HAP-1 (cell line): ENCODE measurements around the gene HELQ.
"Not testable (repeated sequence)": the region's sequence is repeated elsewhere in the genome, so short reads cannot be mapped to it uniquely, and the experiment has no call there.

ENCODE experiments used
- DNase-seq, 2 experiments: peaks; one replicate each; pipeline ENCODE4 v3.0.0-alpha.2; 2016 to 2020; ENCODE audit warnings: low spot score in 2 of 2
- H3K27me3 ChIP-seq: fragments of 250-450 bp; sonication (Bioruptor Pico); 2 replicates; pipeline ENCODE4 v1.5.1; 2020; ENCODE audit warnings: low read depth, mild to moderate bottlenecking, moderate library complexity
- H3K36me3 ChIP-seq: fragments of 250-450 bp; sonication (Bioruptor Pico); replicated peaks from 2 replicates; pipeline ENCODE4 v1.5.1; 2020; ENCODE audit warnings: mild to moderate bottlenecking
- H3K4me1 ChIP-seq: fragments of 250-450 bp; sonication (Bioruptor Pico); 2 replicates; pipeline ENCODE4 v1.5.1; 2020; ENCODE audit warnings: mild to moderate bottlenecking
- H3K4me3 ChIP-seq: fragments of 250-450 bp; sonication (Bioruptor Pico); 2 replicates; pipeline ENCODE4 v1.5.1; 2020; ENCODE audit warnings: mild to moderate bottlenecking, moderate library complexity
- H3K9me3 ChIP-seq: fragments of 250-450 bp; sonication (Bioruptor Pico); 2 replicates; pipeline ENCODE4 v1.5.1; 2020; ENCODE audit warnings: mild to moderate bottlenecking, moderate library complexity
- in situ Hi-C: fragments of 300-500 bp; cut with MboI; formaldehyde crosslinking; loops from 3 replicates; pipeline ENCODE4 v1.14.3; 2020; ENCODE audit warnings: low sequenced_read_pairs, inconsistent platforms, mixed read lengths

Gene HELQ

DNA sequence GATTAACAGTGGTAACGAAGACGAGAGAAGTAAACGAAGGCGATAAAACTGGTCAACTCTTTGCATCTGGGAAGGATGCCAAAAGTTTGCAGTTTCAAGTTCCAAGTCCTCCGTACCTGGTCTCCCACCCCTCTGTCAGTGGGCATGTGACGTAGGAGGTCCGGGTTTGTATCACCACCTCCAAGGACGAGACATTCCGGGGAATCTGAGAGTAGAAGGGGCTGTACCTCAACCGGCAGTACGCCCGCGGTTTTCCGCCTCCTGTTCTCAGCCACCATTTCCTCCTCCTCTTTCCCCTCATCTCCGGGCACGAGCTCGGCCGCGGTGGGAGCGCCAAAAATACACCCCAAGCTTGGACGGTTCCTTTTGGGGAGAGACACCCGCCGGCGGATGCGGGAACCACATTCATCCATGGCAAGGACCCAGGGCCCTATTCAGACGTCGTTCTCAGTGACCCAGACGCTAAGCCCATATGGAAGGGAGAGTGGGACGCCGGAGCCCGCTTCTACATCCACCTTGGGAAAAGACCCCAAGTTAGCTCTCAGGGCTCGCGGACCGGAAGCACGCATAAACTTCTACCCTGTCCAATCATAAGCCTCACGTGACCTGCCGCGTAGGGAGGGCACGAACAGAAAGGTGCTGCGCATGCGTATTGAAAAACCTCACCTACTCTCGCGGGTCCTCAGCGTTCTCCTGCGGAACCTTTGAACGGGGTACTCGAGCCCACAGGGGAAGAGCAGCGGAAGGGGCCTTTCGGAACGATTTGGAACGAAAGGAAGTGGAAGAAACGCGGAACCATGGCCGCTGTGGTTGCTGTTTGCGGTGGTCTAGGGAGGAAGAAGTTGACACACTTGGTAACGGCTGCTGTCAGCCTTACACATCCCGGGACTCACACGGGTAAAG lies at the start of gene HELQ, which contains the start of gene MRPS18C:
HELQ (minus strand) TSS at position 543 of the 903 bp plus-strand sequence; CDS start at position 413, 130 bp downstream.
MRPS18C (plus strand) TSS at position 778 of the 903 bp plus-strand sequence; CDS start at position 798, 20 bp downstream.
- no peaks in the 10 kb centered on the region for H3K27me3 ChIP-seq
- DNase-seq = peak; percentile 98 to 100
- no peaks in the 10 kb centered on the region for H3K9me3 ChIP-seq
- peaks cover 37% of the 10 kb centered on the region for H3K36me3 ChIP-seq
- in situ Hi-C loops = no loop called here
- H3K4me1 ChIP-seq = peaks cover 6% of the 10 kb centered on the region
- H3K4me3 ChIP-seq = peak within 1 kb of the TSS; percentile 76

- Histone ChIP-seq H3K9me3 (no peaks in the 10 kb centered on the region), H3K27me3 (no peaks in the 10 kb centered on the region), H3K4me1 (no peaks in the 10 kb centered on the region), H3K36me3 (no peaks in the 10 kb centered on the region), H3K4me3 (no peak overlapping the region)
- in situ Hi-C loops = no loop called here
- no peak for DNase-seq
Observed at GRCh38 chr4:83504996-83505395, 49.4 kb upstream of the HELQ start.

DNA sequence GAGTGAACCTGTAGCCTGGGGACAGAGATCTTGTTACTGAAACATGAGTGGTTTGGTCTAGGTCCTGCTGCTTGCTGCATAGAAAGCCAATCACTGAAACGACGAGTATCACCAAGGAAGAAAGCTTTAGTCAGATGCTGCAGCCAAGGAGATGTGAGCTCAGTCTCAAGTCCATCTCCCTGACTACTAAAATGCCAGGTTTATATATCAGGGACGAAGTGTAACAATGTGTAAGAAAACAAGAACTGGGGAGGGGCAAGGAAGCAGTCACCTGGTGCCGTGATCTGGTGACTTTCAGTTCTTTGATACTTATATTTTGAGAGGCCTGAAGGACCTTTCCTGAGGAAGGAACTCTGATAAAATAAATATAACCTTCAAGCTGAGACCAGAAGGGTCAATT lies 48.9 kb upstream of the HELQ start:
- in situ Hi-C loops = no loop called here
- no peaks in the 10 kb centered on the region for H3K4me1 ChIP-seq
- H3K36me3 ChIP-seq = no peaks in the 10 kb centered on the region
- no peak overlapping the region for H3K4me3 ChIP-seq
- no peaks in the 10 kb centered on the region for H3K27me3 ChIP-seq
- H3K9me3 ChIP-seq = no peaks in the 10 kb centered on the region
- DNase-seq = no peak

GRCh38 chr4:83503974-83504373 lies 48.4 kb upstream of the HELQ start:
- Histone ChIP-seq H3K36me3 (no peaks in the 10 kb centered on the region), H3K27me3 (no peaks in the 10 kb centered on the region), H3K4me3 (no peak overlapping the region), H3K4me1 (no peaks in the 10 kb centered on the region), H3K9me3 (no peaks in the 10 kb centered on the region)
- no peak for DNase-seq
- in situ Hi-C loops = no loop called here

GRCh38 chr4:83501671-83502070 lies 46.0 kb upstream of the HELQ start:
- in situ Hi-C loops, DNase-seq, H3K4me1 ChIP-seq, H3K36me3 ChIP-seq, H3K27me3 ChIP-seq, H3K9me3 ChIP-seq, H3K4me3 ChIP-seq: not testable (repeated sequence)

DNA sequence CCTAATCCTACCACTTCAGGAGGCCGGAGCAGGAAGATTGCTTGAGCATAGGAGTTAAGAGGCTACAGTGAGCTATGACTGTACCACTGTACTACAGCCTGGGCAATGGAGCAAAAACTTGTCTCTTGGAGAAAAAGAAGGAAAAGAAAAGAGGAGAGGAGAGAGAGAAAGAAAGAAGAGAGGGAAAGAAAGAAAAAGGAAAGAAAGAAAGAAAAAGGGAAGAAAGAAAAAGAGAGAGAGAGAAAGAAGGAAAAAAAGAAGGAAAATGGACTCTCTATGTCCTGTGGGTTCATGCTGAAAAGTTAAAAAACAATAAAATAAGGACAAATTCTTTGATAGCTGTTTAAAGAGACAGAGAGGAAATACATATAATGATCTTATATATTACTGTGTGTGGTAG lies 42.6 kb upstream of the HELQ start:
- Histone ChIP-seq H3K4me3 (no peak overlapping the region), H3K27me3 (no peaks in the 10 kb centered on the region), H3K9me3 (no peaks in the 10 kb centered on the region), H3K36me3 (no peaks in the 10 kb centered on the region), H3K4me1 (no peaks in the 10 kb centered on the region)
- in situ Hi-C loops = no loop called here
- no peak for DNase-seq

DNA sequence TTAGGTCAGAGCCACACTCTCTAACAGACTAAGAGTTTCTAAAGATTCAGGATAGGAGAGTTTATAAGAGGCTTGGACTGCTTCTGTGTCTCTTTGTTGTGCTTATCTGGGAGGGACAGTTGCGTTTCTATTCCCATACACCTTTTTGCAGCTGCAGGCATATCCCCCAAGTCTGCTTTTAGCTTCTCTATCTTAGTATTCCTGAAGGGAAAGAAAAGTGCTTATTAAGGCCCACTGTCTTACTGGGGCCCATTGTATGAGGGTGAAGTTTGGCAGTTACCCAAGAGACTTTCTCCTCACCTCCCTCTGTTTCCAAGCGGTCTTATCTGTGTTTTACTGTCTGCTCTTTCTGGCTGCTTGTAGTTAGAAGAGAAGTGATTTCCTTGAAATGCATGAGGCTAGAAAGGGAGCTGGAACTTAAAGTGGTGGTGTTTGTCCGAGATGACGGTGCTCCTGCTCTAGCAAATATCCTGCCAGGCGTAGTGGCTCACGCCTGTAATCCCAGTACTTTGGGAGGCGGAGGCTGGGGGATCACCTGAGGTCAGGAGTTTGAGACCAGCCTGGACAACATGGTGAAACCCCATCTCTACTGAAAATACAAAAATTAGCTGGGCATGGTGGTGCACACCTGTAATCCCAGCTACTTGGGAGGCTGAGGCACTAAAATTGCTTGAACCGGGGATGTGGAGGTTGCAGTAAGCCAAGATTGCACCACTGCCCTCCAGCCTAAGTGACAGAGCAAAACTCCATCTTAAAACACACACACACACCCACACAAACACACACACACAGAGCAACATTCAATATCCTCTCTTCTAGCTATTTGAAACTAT lies 40.7 kb upstream of the HELQ start:
- H3K9me3 ChIP-seq, in situ Hi-C loops, H3K4me1 ChIP-seq, H3K27me3 ChIP-seq, H3K36me3 ChIP-seq, H3K4me3 ChIP-seq, DNase-seq: not testable (repeated sequence)

- in situ Hi-C loops = no loop called here
- H3K4me3 ChIP-seq = no peak overlapping the region
- no peaks in the 10 kb centered on the region for H3K36me3 ChIP-seq
- H3K9me3 ChIP-seq = no peaks in the 10 kb centered on the region
- H3K4me1 ChIP-seq = peaks cover 23% of the 10 kb centered on the region
- DNase-seq = peak; percentile 57 to 80
- H3K27me3 ChIP-seq = no peaks in the 10 kb centered on the region
Observed at GRCh38 chr4:83490876-83491450, 35.3 kb upstream of the HELQ start.

GRCh38 chr4:83489711-83490326 lies 34.2 kb upstream of the HELQ start:
- H3K4me1 ChIP-seq = peaks cover 29% of the 10 kb centered on the region
- no peak for DNase-seq
- H3K4me3 ChIP-seq = no peak overlapping the region
- no peaks in the 10 kb centered on the region for H3K36me3 ChIP-seq
- in situ Hi-C loops = no loop called here
- no peaks in the 10 kb centered on the region for H3K9me3 ChIP-seq
- no peaks in the 10 kb centered on the region for H3K27me3 ChIP-seq

- Histone ChIP-seq H3K9me3 (no peaks in the 10 kb centered on the region), H3K36me3 (no peaks in the 10 kb centered on the region), H3K4me1 (peaks cover 37% of the 10 kb centered on the region), H3K4me3 (no peak overlapping the region), H3K27me3 (no peaks in the 10 kb centered on the region)
- no peak for DNase-seq
- in situ Hi-C loops = no loop called here
Observed at GRCh38 chr4:83486457-83487129, 31.0 kb upstream of the HELQ start.

DNA sequence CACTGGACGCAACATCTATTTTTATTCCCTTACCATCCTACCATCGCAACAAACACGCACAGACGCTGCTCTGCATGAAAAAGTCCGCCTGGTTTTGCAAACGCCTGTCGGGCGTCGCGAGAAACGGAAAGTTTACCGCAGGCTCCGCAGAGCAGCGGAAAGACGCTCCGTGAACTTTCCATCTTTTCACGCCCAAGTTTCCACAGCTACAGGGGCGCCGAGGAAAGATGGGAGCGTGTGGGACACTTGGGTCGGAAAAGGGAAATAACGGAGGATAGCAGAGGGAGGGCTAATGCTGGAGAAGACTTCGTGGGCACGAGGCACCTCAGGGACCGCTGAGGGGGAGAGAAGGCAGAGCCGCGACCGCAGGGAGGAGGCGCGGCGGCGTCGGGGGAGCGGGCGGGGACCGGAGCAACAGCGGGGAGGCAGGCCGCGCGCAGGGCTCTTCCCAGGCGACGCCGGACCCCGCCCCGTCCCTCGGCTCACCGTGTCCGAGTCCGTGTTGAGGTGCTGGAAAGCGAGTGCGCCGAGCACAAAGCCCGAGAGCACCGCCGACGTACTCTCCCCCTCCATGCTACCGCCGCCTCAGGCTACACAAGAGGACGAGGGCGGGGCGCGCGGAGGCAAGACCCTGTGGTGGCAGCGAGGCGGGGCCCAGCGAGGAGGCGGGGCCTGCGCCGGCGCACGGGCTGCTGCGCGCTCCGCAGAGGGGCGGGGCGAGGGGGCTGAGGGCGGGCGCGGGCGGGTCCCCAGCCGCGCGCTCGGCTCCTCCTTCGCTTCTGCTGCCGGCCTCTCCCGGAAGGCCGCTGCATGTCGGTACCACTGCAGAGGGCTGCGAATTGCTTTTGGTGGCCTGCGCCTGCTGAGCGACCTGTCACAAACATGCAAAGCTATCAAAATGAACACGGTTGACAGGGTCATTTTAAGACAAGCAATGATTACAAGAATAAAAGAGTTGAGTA lies 29.2 kb upstream of the HELQ start, which contains the start of gene ABRAXAS1:
ABRAXAS1 (minus strand) TSS at position 601 of the 962 bp plus-strand sequence; CDS start at position 573, 28 bp downstream.
- peak; percentile 94 to 98 for DNase-seq
- no peaks in the 10 kb centered on the region for H3K9me3 ChIP-seq
- H3K4me1 ChIP-seq = peaks cover 24% of the 10 kb centered on the region
- no peaks in the 10 kb centered on the region for H3K27me3 ChIP-seq
- peak within 1 kb of the TSS; percentile 49 for H3K4me3 ChIP-seq
- H3K36me3 ChIP-seq = no peaks in the 10 kb centered on the region
- in situ Hi-C loops = no loop called here

DNA sequence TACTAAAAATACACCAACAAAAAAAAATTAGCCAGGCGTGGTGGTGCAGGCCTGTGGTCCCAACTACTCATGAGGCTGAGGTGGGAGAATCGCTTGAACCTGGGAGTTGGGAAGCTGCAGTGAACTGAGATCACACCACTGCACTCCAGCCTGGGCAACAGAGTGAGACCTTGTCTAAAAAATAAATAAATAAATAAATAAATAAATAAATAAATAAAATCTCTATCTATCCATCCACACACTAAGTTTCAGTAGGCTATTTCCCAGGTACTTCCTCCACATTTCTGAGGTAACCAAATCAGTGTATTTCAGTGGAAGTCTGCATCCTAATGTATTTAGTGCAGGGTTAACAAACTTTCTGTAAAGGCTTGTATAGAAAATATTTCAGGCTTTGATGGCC lies 18.3 kb upstream of the HELQ start:
- Histone ChIP-seq H3K4me3 (no peak overlapping the region), H3K27me3 (no peaks in the 10 kb centered on the region), H3K4me1 (no peaks in the 10 kb centered on the region), H3K9me3 (no peaks in the 10 kb centered on the region), H3K36me3 (peaks cover 3% of the 10 kb centered on the region)
- in situ Hi-C loops = no loop called here
- no peak for DNase-seq
